Kidney epithelial cell (primary cell): Measurements from ENCODE around the gene FCF1. TPM values are rescaled to one million over a fixed set of nuclear protein-coding genes. Genes with fewer than 3 reads are reported as not detected.

Experiments
- DNase-seq: peaks from one replicate; pipeline ENCODE4 v3.0.0-alpha.2; 2010; ENCODE audit warnings: low read depth
- H3K27me3 ChIP-seq: 2 replicates; pipeline ENCODE4 v1.6.0; 2011; ENCODE audit warnings: low read length; ENCODE audit not compliant: control insufficient read depth, insufficient read depth
- H3K36me3 ChIP-seq: 2 replicates; pipeline ENCODE4 v1.5.1; 2011; ENCODE audit warnings: low read length; ENCODE audit not compliant: control insufficient read depth, insufficient read depth
- H3K4me3 ChIP-seq: 2 replicates; pipeline ENCODE4 v1.5.1; 2011; ENCODE audit warnings: low read depth, mild to moderate bottlenecking, control low read depth, low read length
- total RNA-seq: library from RNA; depleted of rRNA; stranded (reverse); fragments of >200 nt; gene quantifications from 2 replicates; pipeline ENCODE4 v1.2.3, GENCODE V29; 2015
- TF ChIP-seq, protein P1 (sequence below): IDR thresholded peaks from 2 replicates; pipeline ENCODE4 v1.5.1; 2011; ENCODE audit warnings: mild to moderate bottlenecking, moderate library complexity, low read length, control low read depth, inconsistent platforms; ENCODE audit not compliant: insufficient read depth, poor library complexity, severe bottlenecking

FCF1 gene
- total RNA-seq, 1 donor from 2014 or later: 45.4 TPM

DNA sequence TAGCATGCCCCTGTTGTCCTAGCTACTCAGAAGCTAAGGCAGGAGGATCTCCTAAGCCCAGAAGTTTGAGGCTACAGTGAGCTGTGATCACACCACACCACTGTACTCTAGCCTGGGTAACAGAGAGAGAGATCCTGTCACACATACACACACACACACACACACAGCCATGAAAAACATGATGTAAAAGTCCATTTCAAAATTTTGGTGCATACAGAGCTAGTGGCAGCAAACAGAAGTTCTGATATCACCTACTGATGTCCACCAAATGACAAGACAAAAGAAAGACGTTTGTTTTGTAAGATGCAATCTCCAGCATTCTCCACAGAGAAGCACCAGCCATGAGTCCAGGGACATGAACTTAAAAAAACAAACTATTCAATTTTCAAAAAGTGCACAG, 15.9 kb upstream of the FCF1 start:
- H3K4me3 ChIP-seq: no peak overlapping the region
- no peaks in the 10 kb centered on the region for H3K27me3 ChIP-seq
- TF ChIP-seq, protein P1, sequence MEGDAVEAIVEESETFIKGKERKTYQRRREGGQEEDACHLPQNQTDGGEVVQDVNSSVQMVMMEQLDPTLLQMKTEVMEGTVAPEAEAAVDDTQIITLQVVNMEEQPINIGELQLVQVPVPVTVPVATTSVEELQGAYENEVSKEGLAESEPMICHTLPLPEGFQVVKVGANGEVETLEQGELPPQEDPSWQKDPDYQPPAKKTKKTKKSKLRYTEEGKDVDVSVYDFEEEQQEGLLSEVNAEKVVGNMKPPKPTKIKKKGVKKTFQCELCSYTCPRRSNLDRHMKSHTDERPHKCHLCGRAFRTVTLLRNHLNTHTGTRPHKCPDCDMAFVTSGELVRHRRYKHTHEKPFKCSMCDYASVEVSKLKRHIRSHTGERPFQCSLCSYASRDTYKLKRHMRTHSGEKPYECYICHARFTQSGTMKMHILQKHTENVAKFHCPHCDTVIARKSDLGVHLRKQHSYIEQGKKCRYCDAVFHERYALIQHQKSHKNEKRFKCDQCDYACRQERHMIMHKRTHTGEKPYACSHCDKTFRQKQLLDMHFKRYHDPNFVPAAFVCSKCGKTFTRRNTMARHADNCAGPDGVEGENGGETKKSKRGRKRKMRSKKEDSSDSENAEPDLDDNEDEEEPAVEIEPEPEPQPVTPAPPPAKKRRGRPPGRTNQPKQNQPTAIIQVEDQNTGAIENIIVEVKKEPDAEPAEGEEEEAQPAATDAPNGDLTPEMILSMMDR: no peak
- no peaks in the 10 kb centered on the region for H3K36me3 ChIP-seq
- DNase-seq: no peak

DNA sequence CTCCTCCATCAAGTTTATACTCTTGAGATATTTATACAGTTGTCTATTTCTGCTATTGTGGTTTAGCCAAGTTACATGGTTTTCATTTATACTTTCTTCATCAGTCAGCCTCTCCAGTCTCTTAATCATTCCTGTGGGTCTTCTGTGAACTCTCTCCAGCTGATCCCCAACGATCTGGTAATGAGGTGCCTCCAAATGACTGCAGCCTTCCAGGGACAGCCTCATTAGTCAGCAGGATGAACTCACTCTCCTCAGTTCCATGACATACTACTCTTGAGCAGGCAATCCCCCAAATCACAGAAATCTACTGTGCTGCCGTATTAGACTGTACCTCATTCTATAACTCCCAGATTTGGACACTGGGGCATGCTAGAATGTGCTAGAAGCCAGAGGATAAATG, 15.4 kb upstream of the FCF1 start:
- DNase-seq: no peak
- TF ChIP-seq, protein P1: no peak
- no peak overlapping the region for H3K4me3 ChIP-seq

DNA sequence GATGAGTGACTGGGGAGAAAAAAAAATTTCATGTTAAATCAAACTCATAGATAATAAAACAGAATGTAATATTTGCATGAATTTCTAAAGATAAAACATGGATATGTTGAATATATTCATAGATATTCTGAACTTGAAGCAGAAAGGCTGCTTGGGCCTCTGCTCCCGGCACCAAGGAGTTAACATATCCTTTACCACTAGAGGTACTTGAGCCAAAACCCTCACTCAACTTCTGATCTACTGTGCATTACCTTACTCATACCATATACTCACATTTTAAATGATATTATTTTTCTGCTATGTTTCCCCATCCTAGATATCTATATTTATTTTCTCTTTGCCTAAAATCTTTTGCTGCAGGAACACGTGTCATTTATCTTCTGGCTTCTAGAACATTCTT, 15.0 kb upstream of the FCF1 start:
- TF ChIP-seq, protein P1: no peak
- no peaks in the 10 kb centered on the region for H3K27me3 ChIP-seq
- no peak overlapping the region for H3K4me3 ChIP-seq
- DNase-seq: no peak
- H3K36me3 ChIP-seq: no peaks in the 10 kb centered on the region

More for the DNA sequence above, 15.4 kb upstream of the FCF1 start:
- Histone ChIP-seq H3K36me3 (no peaks in the 10 kb centered on the region), H3K27me3 (no peaks in the 10 kb centered on the region)

DNA sequence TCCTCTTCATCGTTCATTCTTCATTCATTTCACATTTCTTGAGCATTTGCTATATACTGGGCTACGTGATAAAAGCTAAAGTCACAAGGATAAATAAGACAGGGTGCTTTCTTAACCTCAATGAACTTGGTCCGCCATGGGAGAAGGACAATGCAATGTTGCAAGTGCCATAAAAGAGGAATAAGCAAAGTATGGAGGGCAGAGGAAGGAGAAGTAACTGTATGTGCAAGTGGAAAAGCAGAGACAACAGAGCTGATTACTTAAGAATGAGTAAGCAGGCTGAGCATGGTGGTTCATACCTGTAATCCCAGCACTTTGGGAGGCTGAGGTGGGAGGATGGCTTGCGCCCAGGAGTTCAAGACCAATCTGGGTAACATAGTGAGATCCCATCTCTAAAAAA, 14.5 kb upstream of the FCF1 start:
- TF ChIP-seq, protein P1: no peak

DNA sequence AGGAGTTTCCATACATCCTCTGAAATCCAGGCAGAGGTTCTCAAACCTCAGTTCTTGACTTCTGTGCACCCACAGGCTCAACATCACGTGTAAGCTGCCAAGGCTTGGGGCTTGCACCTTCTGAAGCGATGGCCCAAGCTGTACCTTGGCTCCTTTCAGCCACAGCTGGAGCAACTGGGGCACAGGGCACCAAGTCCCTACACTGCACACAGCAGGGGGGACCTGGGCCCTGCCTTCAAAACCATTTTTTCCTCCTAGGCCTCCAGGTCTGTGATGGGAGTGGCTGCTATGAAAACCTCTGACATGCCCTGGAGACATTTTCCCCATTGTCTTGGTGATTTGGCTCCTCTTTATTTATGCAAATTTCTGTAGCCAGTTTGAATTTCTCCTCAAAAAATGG, 10.7 kb upstream of the FCF1 start:
- TF ChIP-seq, protein P1: no peak

More for the DNA sequence above, 14.5 kb upstream of the FCF1 start:
- H3K4me3 ChIP-seq: no peak overlapping the region
- no peak for DNase-seq
- no peaks in the 10 kb centered on the region for H3K27me3 ChIP-seq
- H3K36me3 ChIP-seq: no peaks in the 10 kb centered on the region

DNA sequence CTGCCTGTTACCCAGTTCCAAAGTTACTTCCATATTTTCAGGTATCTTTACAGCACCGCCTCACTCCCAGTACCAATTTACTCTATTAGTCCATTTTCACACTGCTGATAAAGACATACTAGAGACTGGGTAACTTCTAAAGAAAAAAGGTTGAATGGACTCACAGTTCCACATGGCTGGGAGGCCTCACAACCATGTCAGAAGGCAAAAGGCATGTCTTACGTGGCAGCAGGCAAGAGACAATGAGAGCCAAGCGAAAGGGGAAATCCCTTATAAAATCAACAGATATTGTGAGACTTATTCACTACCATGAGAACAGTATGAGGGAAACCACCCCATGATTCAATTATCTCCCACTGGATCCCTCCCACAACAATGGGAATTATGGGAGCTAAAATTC, 9.9 kb upstream of the FCF1 start:
- TF ChIP-seq, protein P1: no peak
- Histone ChIP-seq H3K27me3 (no peaks in the 10 kb centered on the region), H3K36me3 (no peaks in the 10 kb centered on the region), H3K4me3 (no peak overlapping the region)
- DNase-seq: no peak

More for the DNA sequence above, 10.7 kb upstream of the FCF1 start:
- no peak overlapping the region for H3K4me3 ChIP-seq
- H3K36me3 ChIP-seq: no peaks in the 10 kb centered on the region
- no peaks in the 10 kb centered on the region for H3K27me3 ChIP-seq
- no peak for DNase-seq
